Limb (tissue), 2 donors: ENCODE results near the gene MBP.

Experiments used
- DNase-seq, 2 donors: peaks; one replicate each; pipeline ENCODE4 v3.0.0-alpha.2; 2016; ENCODE audit errors: extremely low spot score in 2 of 2

MBP gene

GRCh38 chr18:77067291-77068061 lies 65.1 kb downstream of the MBP start:
- DNase-seq = no peak

DNA sequence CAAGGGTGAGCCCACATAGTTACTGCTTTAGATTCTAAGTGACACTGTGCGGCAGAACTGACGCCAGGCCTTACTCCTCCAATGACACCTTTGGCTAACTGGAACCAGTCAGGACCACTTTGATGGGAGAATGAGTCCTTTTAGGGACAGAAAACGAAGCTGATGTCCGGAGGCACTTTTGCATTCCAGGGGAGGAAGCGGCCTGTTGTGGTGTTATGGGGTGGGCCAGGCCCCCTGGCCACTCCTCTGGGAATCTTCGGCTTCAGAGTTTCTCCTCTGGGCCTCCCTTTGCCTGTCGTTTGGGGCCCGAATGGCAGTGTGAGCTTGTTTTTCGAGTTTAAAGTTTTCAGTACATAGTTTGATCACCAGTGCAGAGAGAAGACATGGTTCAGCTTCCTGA lies 65.9 kb downstream of the MBP start:
- DNase-seq = no peak

- no peak for DNase-seq
Measured at GRCh38 chr18:77066101-77066500, 66.5 kb downstream of the MBP start.

- no peak for DNase-seq
Measured at GRCh38 chr18:77065221-77065981, 67.2 kb downstream of the MBP start.

- no peak for DNase-seq
Measured at GRCh38 chr18:77063260-77063659, 69.3 kb downstream of the MBP start.

DNA sequence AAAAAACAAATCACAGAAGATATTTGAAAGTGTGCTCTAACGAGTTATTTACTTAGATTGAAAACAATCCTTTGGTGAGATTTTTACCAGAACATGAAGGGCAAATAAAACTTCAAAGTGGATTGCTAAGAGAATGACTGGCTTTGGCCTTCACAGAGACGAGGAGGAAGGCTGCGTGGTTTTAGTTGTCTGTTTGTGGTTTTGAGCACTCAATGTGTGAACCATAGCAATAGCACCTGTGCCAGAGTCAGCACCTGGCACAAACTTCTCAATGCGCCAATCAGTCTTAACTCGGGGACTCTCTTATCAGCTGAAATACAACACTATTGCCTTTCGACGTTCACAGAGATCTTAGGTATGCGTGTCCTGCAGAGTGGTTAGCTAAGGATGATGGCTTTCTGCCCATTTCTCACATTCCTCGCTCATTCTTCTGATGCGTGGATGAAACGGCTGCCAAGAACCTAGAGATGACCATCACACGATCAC lies 70.0 kb downstream of the MBP start:
- DNase-seq = no peak

DNA sequence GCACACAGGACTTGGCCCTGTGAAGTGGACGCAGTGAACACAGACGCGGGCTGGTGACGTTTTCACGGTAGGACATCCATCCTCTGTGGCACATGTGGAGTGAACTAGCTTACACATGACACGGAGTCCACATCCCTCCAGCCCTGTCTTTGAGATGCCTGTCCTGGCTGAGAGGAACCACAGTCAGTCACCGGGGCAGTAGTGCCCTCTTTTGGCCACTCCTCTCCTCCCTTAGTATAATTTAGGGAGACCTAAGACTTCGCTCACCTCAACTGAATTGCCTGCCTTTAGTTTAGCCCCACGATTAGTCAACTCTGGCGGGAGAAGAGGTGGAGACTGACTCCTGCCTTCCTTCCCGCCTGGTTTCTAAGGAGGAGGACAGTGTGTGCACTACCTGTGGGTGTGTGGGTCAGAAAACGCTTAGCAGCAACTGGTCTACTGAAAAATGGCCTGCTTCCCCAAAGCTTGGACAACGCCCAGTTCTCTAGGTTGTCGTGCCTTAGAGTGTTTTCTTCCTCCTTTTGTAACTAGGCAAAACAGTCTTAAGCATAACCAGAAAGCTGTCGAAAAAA lies 70.6 kb downstream of the MBP start:
- DNase-seq = no peak

GRCh38 chr18:77061281-77061945 lies 71.2 kb downstream of the MBP start:
- no peak for DNase-seq

- no peak for DNase-seq
Measured at GRCh38 chr18:77060151-77060550, 72.4 kb downstream of the MBP start.

GRCh38 chr18:77059294-77059916 lies 73.2 kb downstream of the MBP start:
- no peak for DNase-seq

GRCh38 chr18:77058290-77058835 lies 74.2 kb downstream of the MBP start:
- no peak for DNase-seq

GRCh38 chr18:77057006-77057395 lies 75.6 kb downstream of the MBP start:
- DNase-seq = no peak

- DNase-seq = no peak
Measured at GRCh38 chr18:77056344-77057005, 76.1 kb downstream of the MBP start.

GRCh38 chr18:77055429-77056300 lies 76.9 kb downstream of the MBP start:
- no peak for DNase-seq

DNA sequence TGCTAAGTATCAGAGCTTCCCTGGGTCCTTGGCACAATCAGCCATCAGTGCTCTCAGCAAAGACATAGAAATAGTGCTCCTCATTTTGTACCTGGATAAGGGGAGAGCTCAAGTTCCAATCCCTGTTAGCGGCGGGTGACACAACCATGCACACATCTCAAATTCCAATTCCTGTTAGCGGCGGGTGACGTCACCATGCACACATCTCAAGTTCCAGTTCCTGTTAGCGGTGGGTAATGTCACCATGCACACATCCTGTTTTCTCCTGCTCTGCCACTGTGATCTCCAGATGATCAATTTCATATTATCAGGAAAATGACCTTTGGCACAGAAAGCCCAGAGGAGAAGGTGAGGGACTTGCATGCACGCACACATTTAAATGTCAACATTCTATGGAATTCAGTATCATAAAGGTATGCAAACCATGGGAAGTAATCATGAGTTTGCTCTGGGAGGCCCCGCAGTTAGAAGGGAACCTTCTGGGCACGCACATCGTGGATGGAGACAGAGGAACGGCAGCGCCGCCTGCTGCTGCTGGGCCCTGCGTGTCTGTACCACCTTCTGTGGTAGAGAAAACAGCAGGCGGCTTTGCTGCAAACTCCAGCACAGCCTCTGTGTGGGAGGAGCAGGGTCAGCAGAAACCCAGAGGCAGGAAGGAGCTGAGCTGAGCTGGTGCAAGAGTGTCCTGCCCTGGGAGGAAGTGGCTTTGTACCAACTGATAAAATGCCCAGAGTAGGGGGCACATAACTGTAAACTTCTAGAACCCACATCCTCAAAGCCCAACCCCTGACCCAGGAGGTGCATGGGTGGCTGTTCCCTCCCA lies 77.8 kb downstream of the MBP start:
- DNase-seq = peak; percentile 79 to 84

DNA sequence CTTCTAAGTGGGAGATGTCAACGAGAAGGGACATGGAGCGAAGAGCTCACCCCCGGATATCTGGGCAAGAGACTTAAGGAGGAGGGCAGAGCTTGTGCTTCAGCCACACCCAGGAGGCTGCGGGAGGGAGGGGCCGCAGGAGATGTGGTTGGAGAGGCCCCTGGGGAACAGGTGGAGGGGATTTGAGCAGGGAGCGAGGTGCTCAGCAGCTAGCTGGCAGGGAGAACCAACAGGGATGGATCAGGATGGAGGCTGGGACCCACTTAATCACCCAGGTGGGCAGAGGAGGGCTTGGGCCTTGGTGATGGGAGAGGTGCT lies 78.3 kb downstream of the MBP start:
- DNase-seq = no peak

DNA sequence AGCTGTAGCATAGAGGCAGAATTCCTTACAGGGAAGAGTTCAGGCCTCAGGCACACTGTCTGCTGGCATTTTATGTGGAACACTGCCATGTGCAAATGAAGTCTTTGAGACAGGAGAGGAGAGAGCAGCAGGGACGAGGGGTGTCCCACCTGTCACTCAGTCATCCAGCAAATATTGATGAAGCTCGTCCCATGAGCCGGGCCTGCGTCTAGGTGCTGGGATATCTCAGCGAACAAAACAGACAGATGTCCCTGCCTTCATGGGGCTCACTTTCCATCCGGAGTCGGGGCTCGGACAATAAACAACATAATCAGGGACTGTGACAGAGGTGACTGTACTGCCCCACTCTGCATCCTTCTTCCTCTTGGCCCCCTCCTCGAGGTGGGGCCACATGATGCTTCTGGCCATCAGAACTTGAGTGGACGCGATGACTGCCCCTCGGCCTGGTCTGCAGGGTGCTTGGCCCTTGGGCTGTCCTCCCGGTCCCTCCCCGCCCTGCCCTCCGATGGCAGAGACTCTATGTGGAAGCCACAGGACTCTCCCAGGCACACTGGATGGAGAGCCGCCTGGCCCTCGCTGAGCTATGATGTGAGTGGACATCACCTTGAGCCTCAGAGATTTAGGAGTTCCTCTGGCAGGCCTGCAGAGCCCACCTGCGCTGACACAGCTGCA lies 78.8 kb downstream of the MBP start:
- no peak for DNase-seq

DNA sequence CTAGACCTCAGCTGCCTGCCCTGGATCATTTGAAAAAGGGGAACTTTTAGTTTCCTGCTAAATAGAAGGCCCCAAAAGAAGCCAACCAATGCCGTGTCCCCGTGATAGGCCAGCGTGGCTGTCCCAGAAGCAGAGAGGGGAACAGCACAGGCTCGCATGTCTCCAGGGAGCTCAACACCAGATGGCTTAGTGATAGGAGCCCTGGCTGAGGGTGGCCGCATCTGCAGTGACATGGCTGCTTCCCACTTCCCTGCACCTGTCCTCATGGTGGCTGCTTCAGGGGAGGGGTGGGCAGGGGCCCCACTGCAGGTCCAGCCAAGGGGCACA lies 79.6 kb downstream of the MBP start:
- DNase-seq = no peak
